CD4-positive, CD25-positive, alpha-beta regulatory T cell (primary cell): ENCODE data around the gene TRAPPC3. TPM values are rescaled to one million over a fixed set of nuclear protein-coding genes. Genes with fewer than 3 reads are reported as not detected.

Source experiments
- ATAC-seq, 2 donors: fragments of 150-1000 bp; cut with Tn5 transposase; one replicate each; pipeline ENCODE4 v1.10.0; 2021; ENCODE audit warnings: low read depth in 2 of 2, moderate number of reproducible peaks in 2 of 2, moderate library complexity in 1 of 2
- DNase-seq, 3 donors: peaks; one replicate each; pipeline versions ENCODE4 v3.0.0 to v3.0.0-alpha.2; 2012 to 2022; ENCODE audit warnings: mixed read lengths in 1 of 3
- H3K27ac ChIP-seq: one replicate; pipeline ENCODE4 v1.7.0; 2013; ENCODE audit warnings: mild to moderate bottlenecking, low read length; ENCODE audit not compliant: insufficient read depth, poor library complexity, severe bottlenecking
- H3K27me3 ChIP-seq: one replicate; pipeline ENCODE4 v1.7.0; 2013; ENCODE audit warnings: low read length; ENCODE audit not compliant: control insufficient read depth, insufficient read depth
- H3K36me3 ChIP-seq: one replicate; pipeline ENCODE4 v1.7.0; 2013; ENCODE audit warnings: mild to moderate bottlenecking, low read length, moderate library complexity; ENCODE audit not compliant: control insufficient read depth, insufficient read depth
- H3K4me1 ChIP-seq: 2 replicates; pipeline ENCODE4 v1.7.0; 2013; ENCODE audit warnings: mild to moderate bottlenecking, low read length; ENCODE audit not compliant: insufficient read depth, control insufficient read depth, poor library complexity, severe bottlenecking
- H3K4me3 ChIP-seq: one replicate; pipeline ENCODE4 v1.7.0; 2013; ENCODE audit warnings: low read depth, mild to moderate bottlenecking, low read length, moderate library complexity
- H3K9me3 ChIP-seq, 2 experiments: 1 replicate in 1 of 2; 2 replicates in 1 of 2; pipeline ENCODE4 v1.7.0; 2013; ENCODE audit warnings: low read length in 2 of 2, mild to moderate bottlenecking in 1 of 2, moderate library complexity in 1 of 2; ENCODE audit not compliant: control insufficient read depth in 2 of 2
- H3K27ac Mint-ChIP-seq, 3 donors: one replicate each; pipeline ENCODE4 v1.8.0; 2020 to 2022; ENCODE audit warnings: mild to moderate bottlenecking in 3 of 3, mixed read lengths in 3 of 3, moderate library complexity in 2 of 3
- H3K27me3 Mint-ChIP-seq: one replicate; pipeline ENCODE4 v1.8.0; 2022; ENCODE audit warnings: mild to moderate bottlenecking, mixed read lengths
- H3K36me3 Mint-ChIP-seq: one replicate; pipeline ENCODE4 v1.8.0; 2020; ENCODE audit warnings: mixed read lengths
- H3K4me1 Mint-ChIP-seq, 4 donors: one replicate each; pipeline ENCODE4 v1.8.0; 2020 to 2022; ENCODE audit warnings: mixed read lengths in 4 of 4, mild to moderate bottlenecking in 1 of 4
- H3K4me3 Mint-ChIP-seq, 4 donors: one replicate each; pipeline ENCODE4 v1.8.0; 2020 to 2022; ENCODE audit warnings: mild to moderate bottlenecking in 4 of 4, mixed read lengths in 4 of 4, moderate library complexity in 3 of 4
- H3K9me3 Mint-ChIP-seq, 7 donors: one replicate each; pipeline ENCODE4 v1.8.0; 2020 to 2022; ENCODE audit warnings: mixed read lengths in 7 of 7, mild to moderate bottlenecking in 3 of 7, moderate library complexity in 2 of 7
- polyA plus RNA-seq, 4 donors: library from polyadenylated mRNA; unstranded; fragments of 300-500 nt; fragmentation: Illumina TruSeq; gene quantifications; one replicate each; pipeline ENCODE4 v1.2.3, GENCODE V29; 2021
- total RNA-seq: library from RNA; stranded (reverse); gene quantifications from one replicate; pipeline ENCODE4 v1.2.3, GENCODE V29; 2022

The TRAPPC3 gene
- total and polyA plus RNA-seq, 5 donors from 2014 or later = 45.6 to 137 (median 124) TPM

DNA sequence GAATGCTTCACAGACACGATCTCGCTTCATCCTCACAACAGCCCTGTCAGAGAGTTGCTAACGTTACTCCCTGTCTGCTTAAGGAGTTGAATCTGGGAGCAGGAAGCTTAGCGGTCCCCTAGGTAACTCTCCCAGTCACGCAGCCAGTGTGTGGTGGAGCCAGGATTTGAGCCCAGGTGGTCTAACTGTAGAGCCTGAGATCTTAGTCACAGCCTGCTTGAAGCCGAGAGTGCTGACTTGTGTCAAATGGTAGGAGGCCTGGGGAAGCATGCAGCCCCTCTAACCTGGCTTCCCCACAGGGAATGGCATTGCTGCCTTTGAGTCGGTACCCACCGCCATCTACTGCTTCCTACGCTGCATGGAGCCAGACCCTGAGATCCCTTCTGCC lies 56.5 kb downstream of the TRAPPC3 start:
- no peak overlapping the region for H3K4me3 ChIP-seq
- peaks cover 0 to 33% (median 23%) of the 10 kb centered on the region in 4 donors for H3K4me1 Mint-ChIP-seq
- DNase-seq = no peak
- H3K4me3 Mint-ChIP-seq = peak overlapping the region in 1 of 4 donors; percentile 71
- H3K36me3 Mint-ChIP-seq = no peaks in the 10 kb centered on the region
- H3K27me3 Mint-ChIP-seq = peaks cover 4% of the 10 kb centered on the region
- H3K9me3 Mint-ChIP-seq = no peaks in the 10 kb centered on the region
- H3K9me3 ChIP-seq = no peaks in the 10 kb centered on the region
- H3K27me3 ChIP-seq = no peaks in the 10 kb centered on the region
- no peak for ATAC-seq
- H3K27ac ChIP-seq = no peak overlapping the region
- H3K36me3 ChIP-seq = peaks cover 52% of the 10 kb centered on the region
- peaks cover 19% of the 10 kb centered on the region for H3K4me1 ChIP-seq
- no peak overlapping the region for H3K27ac Mint-ChIP-seq

DNA sequence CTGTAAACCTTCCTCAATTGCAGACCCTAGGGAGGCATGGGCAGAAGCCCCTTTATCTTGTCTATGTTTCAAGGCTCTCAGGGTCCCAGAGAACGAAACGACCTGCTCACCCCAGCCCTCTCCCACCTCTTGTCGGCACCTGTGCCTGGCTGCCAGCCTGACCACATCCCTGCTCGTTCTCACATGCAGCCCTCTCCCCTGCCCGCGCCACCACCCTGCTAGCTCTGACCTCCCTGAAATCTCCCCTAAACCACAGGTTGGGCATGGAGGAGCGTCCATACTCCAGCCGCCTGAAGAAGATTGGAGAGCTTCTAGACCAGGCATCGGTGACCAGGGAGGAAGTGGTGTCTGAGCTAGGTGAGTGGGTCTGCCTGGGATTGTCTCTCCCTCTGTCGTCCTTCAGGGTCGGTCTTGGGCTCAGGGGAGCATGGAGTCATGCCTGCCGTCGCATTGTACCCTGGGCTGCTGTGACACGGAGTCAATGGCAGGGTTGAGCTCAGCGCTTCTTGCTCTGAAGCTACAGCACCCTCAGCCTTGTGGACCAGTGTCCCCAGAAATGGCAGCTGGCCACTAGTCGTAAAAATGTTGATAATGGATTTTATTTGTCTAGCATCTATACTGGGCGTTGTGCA lies 57.0 kb downstream of the TRAPPC3 start:
- Mint-ChIP-seq H3K4me3 (peak overlapping the region in 2 of 4 donors; percentile 71 to 80), H3K4me1 (peaks cover 0 to 33% (median 23%) of the 10 kb centered on the region in 4 donors), H3K36me3 (no peaks in the 10 kb centered on the region), H3K9me3 (no peaks in the 10 kb centered on the region), H3K27me3 (peaks cover 4% of the 10 kb centered on the region), H3K27ac (no peak overlapping the region)
- Histone ChIP-seq H3K27me3 (no peaks in the 10 kb centered on the region), H3K4me1 (peaks cover 19% of the 10 kb centered on the region), H3K4me3 (no peak overlapping the region), H3K27ac (no peak overlapping the region), H3K9me3 (no peaks in the 10 kb centered on the region), H3K36me3 (peaks cover 52% of the 10 kb centered on the region)
- no peak for ATAC-seq
- no peak for DNase-seq

DNA sequence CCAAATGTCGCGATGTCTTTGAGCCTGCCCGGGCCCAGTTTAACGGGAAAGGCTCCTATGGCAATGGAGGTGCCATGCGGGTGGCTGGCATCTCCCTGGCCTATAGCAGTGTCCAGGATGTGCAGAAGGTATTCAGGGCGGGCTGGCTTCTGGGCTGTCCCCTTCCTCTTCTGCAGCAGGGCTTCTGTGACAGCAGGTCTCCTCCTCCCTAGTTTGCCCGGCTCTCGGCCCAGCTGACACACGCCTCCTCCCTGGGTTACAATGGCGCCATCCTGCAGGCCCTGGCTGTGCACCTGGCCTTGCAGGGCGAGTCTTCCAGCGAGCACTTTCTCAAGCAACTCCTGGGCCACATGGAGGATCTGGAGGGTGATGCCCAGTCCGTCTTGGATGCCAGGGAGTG lies 57.6 kb downstream of the TRAPPC3 start:
- no peak overlapping the region for H3K4me3 ChIP-seq
- ATAC-seq = no peak
- Mint-ChIP-seq H3K4me3 (peak overlapping the region; percentile 56 to 91 (median 74)), H3K9me3 (no peaks in the 10 kb centered on the region), H3K4me1 (peaks cover 0 to 33% (median 24%) of the 10 kb centered on the region in 4 donors), H3K27ac (no peak overlapping the region), H3K27me3 (peaks cover 4% of the 10 kb centered on the region), H3K36me3 (no peaks in the 10 kb centered on the region)
- H3K27ac ChIP-seq = no peak overlapping the region
- DNase-seq = no peak
- H3K36me3 ChIP-seq = peaks cover 52% of the 10 kb centered on the region
- H3K9me3 ChIP-seq = no peaks in the 10 kb centered on the region
- H3K27me3 ChIP-seq = no peaks in the 10 kb centered on the region
- H3K4me1 ChIP-seq = peaks cover 19% of the 10 kb centered on the region

- Histone ChIP-seq H3K4me1 (peaks cover 19% of the 10 kb centered on the region), H3K27me3 (no peaks in the 10 kb centered on the region), H3K36me3 (peaks cover 48% of the 10 kb centered on the region), H3K4me3 (no peak overlapping the region), H3K27ac (no peak overlapping the region), H3K9me3 (no peaks in the 10 kb centered on the region)
- H3K4me3 Mint-ChIP-seq = peak overlapping the region in 2 of 4 donors; percentile 71 to 91
- H3K9me3 Mint-ChIP-seq = peaks cover 0 to 3% (median 0%) of the 10 kb centered on the region in 7 donors
- no peak for ATAC-seq
- H3K36me3 Mint-ChIP-seq = no peaks in the 10 kb centered on the region
- DNase-seq = no peak
- peaks cover 4% of the 10 kb centered on the region for H3K27me3 Mint-ChIP-seq
- peaks cover 0 to 33% (median 24%) of the 10 kb centered on the region in 4 donors for H3K4me1 Mint-ChIP-seq
- H3K27ac Mint-ChIP-seq = no peak overlapping the region
Measured at GRCh38 chr1:36091141-36091540, 58.1 kb downstream of the TRAPPC3 start.

DNA sequence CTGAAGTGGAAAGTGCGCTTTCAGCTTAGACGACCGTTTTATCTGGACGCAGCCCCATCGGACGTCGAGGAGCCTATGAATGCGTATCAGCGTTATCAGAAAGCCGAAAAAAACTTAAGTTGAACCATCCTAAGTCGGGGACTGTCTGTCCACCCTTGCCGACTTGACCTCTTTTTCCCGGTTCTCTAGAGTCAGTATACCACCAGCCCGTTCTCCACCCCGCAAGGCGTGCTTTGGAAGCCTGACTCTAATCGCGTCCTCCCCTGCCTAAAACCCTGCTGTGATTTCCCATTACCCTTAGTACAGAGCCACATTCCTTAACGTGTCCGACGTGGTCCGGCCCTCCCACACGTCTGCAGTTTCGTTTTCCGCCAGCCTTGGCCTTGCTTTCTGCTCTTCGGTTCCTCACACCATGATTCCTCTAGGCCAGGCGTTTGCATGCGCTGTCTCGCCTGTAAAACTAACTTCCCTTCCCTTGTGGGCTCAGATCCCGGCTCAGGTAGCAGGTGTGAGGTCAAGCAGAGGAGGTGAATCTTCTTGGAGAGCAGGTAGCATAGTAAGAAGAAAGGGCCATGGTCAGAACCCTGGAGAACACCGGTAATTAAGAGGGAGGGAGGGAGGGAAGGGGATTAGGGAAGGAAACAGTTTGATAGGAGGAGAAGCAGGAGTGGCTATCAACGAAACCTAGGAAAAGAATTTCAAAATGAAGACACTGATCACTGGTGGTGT lies 59.7 kb downstream of the TRAPPC3 start:
- Mint-ChIP-seq H3K27ac (peak overlapping the region; percentile 93 to 99 (median 94)), H3K36me3 (no peaks in the 10 kb centered on the region), H3K9me3 (peaks cover 0 to 3% (median 0%) of the 10 kb centered on the region in 7 donors), H3K4me3 (peak overlapping the region; percentile 89 to 98 (median 90)), H3K4me1 (peaks cover 0 to 33% (median 24%) of the 10 kb centered on the region in 4 donors), H3K27me3 (peaks cover 10% of the 10 kb centered on the region)
- Histone ChIP-seq H3K4me3 (peak overlapping the region; percentile 90), H3K36me3 (peaks cover 34% of the 10 kb centered on the region), H3K9me3 (no peaks in the 10 kb centered on the region), H3K27me3 (peaks cover 3% of the 10 kb centered on the region), H3K4me1 (peaks cover 19% of the 10 kb centered on the region), H3K27ac (peak overlapping the region; percentile 90)
- DNase-seq (peak in 1 of 3 donors; percentile 20), ATAC-seq (no peak)

GRCh38 chr1:36088577-36089392 lies 60.5 kb downstream of the TRAPPC3 start, which contains the start of gene ADPRS:
TSS of gene ADPRS (plus strand) at chr1:36088892. CDS start at chr1:36088905, 13 bp downstream.
- ATAC-seq (peak; percentile 92 to 93), DNase-seq (peak; percentile 86 to 94 (median 90))
- Histone ChIP-seq H3K4me1 (peaks cover 27% of the 10 kb centered on the region), H3K36me3 (peaks cover 26% of the 10 kb centered on the region), H3K27me3 (peaks cover 3% of the 10 kb centered on the region), H3K27ac (peak within 1 kb of the TSS; percentile 90), H3K9me3 (no peaks in the 10 kb centered on the region), H3K4me3 (peak within 1 kb of the TSS; percentile 90)
- Mint-ChIP-seq H3K4me1 (peaks cover 0 to 35% (median 25%) of the 10 kb centered on the region in 4 donors), H3K27me3 (peaks cover 13% of the 10 kb centered on the region), H3K9me3 (peaks cover 0 to 3% (median 0%) of the 10 kb centered on the region in 7 donors), H3K36me3 (no peaks in the 10 kb centered on the region), H3K4me3 (peak within 1 kb of the TSS; percentile 89 to 98 (median 90)), H3K27ac (peak within 1 kb of the TSS; percentile 93 to 99 (median 94))

DNA sequence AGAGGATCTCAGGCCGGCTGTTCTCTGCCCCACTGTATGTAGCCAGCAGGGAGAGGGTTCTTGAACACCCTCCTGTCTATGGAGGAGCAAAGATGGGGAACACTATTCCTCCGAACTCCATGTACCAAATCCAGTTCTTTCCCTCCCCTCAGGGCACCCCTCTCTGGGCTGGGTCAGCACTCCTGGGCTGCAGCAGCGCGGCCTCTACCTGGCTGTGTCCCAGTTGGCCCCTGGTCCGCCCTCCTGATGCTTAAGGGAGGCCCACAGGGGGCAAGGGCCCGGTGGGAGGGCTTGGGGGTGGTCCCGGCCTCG lies 61.1 kb downstream of the TRAPPC3 start:
- Mint-ChIP-seq H3K27ac (peak overlapping the region in 2 of 3 donors; percentile 89 to 93), H3K9me3 (peaks cover 0 to 3% (median 0%) of the 10 kb centered on the region in 7 donors), H3K4me1 (peaks cover 0 to 35% (median 25%) of the 10 kb centered on the region in 4 donors), H3K36me3 (no peaks in the 10 kb centered on the region), H3K27me3 (peaks cover 18% of the 10 kb centered on the region), H3K4me3 (peak overlapping the region; percentile 10 to 91 (median 90))
- no peak for ATAC-seq
- H3K4me3 ChIP-seq = no peak overlapping the region
- H3K36me3 ChIP-seq = peaks cover 21% of the 10 kb centered on the region
- peak overlapping the region; percentile 90 for H3K27ac ChIP-seq
- no peaks in the 10 kb centered on the region for H3K9me3 ChIP-seq
- peaks cover 28% of the 10 kb centered on the region for H3K4me1 ChIP-seq
- no peak for DNase-seq
- H3K27me3 ChIP-seq = peaks cover 3% of the 10 kb centered on the region
